Measurements from ENCODE around the gene CNTNAP2.

The CNTNAP2 gene

DNA sequence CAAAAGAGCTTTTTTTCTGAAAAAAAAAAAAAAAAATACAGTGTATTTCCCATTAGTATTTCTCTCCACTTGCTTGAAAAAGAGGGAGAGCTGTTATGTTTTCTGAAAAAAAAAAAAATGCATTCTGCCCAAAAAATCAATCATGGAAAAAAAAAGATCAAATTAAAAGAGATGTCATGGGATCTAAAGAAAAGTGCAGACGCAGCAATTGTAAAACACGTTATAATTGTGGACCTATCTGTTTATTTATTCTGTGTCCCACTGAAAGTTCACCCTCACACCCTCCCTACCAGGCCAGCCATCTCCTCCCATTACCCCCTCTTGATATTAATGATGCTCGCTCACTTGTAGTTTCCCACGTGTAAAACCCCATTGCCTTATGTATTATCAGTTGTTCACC is 1800.0 kb downstream of the CNTNAP2 start:
- TF ChIP-seq CTCF (IDR thresholded peaks at IDR 0.05; ENCODE audit: low read depth, low read length, missing control alignments) = no peak
- no peak for DNase-seq (ENCODE audit: extremely low read depth, low read depth)
- H3K4me3 ChIP-seq (replicated peaks; ENCODE audit: low read depth, low read length) = no peak overlapping the region

DNA sequence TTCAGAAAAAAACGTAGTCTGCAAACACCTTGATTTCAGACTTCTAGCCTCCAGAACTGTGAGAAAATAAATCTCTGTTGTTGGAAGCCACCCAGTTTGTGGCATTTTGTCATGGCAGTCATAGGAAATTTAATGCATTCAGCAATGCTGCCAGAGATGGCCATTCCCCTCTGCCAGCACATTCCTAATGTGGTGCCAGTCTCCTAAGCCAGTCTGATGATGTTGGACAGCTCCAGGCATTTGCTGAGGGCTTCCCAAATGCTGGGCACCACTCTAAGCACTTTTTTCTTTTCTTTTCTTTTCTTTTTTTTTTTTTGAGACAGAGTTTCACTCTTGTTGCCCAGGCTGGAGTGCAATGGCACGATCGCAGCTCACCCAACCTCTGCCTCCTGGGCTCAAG is 1807.2 kb downstream of the CNTNAP2 start:
- no peak for DNase-seq (ENCODE audit: extremely low read depth, low read depth)
- TF ChIP-seq CTCF (IDR thresholded peaks at IDR 0.05; ENCODE audit: low read depth, low read length, missing control alignments) = no peak
- no peak overlapping the region for H3K4me3 ChIP-seq (replicated peaks; ENCODE audit: low read depth, low read length)

DNA sequence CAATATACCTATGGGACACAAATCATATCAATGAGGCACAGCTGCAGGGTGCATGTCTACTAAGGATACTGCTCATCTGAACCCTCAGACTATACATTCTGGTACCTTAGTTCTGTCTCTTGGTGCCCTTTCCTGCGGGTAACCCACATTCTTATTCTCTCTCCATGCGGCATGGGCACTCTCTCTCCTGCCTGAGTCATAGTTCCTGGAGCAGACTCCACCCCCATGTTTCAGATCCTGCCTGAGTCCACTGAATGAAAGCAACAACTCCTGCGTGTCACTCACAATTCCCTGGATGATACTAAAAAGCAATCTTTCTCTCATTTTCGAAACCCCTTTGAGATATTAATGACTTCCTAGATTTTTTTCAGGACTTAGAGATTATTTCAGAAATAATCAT is 1820.8 kb downstream of the CNTNAP2 start:
- TF ChIP-seq CTCF (IDR thresholded peaks at IDR 0.05; ENCODE audit: low read depth, low read length, missing control alignments) = no peak
- no peak for DNase-seq (ENCODE audit: extremely low read depth, low read depth)
- no peak overlapping the region for H3K4me3 ChIP-seq (replicated peaks; ENCODE audit: low read depth, low read length)

GRCh38 chr7:147941381-147941780 is 1824.8 kb downstream of the CNTNAP2 start:
- no peak for DNase-seq (ENCODE audit: extremely low read depth, low read depth)
- H3K4me3 ChIP-seq (replicated peaks; ENCODE audit: low read depth, low read length) = no peak overlapping the region
- no peak for TF ChIP-seq CTCF (IDR thresholded peaks at IDR 0.05; ENCODE audit: low read depth, low read length, missing control alignments)

DNA sequence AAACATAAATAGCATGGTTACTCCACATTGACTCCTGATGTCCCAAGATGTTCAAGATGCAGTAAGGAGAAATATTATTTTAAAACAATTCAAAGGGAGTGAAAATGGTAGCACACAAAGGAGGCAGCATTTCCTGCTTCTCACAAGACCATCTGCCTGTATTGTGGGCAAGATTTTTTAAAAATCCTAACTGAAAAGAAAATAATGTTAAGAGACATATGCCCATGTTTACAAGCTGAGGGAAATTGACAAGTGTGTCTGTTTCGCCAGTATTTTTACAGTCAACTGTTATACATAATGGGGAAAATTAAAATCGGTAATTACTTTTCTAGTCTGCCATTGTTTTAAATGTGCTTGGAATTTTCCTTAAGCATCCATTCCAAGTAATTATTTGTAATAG is 1827.7 kb downstream of the CNTNAP2 start:
- H3K4me3 ChIP-seq (replicated peaks; ENCODE audit: low read depth, low read length) = no peak overlapping the region
- TF ChIP-seq CTCF (IDR thresholded peaks at IDR 0.05; ENCODE audit: low read depth, low read length, missing control alignments) = no peak
- no peak for DNase-seq (ENCODE audit: extremely low read depth, low read depth)

GRCh38 chr7:147952918-147953317 is 1836.3 kb downstream of the CNTNAP2 start:
- no peak for TF ChIP-seq CTCF (IDR thresholded peaks at IDR 0.05; ENCODE audit: low read depth, low read length, missing control alignments)
- no peak for DNase-seq (ENCODE audit: extremely low read depth, low read depth)
- no peak overlapping the region for H3K4me3 ChIP-seq (replicated peaks; ENCODE audit: low read depth, low read length)

GRCh38 chr7:147968046-147968610 is 1851.5 kb downstream of the CNTNAP2 start:
- no peak overlapping the region for H3K4me3 ChIP-seq (replicated peaks; ENCODE audit: low read depth, low read length)
- TF ChIP-seq CTCF (IDR thresholded peaks at IDR 0.05; ENCODE audit: low read depth, low read length, missing control alignments) = no peak
- DNase-seq (ENCODE audit: extremely low read depth, low read depth) = no peak
